Measurements from ENCODE around the gene TREML4. TPM values are rescaled to one million over a fixed set of nuclear protein-coding genes. Genes with fewer than 3 reads are reported as not detected.

The TREML4 gene
- total and polyA plus RNA-seq, 2 of the 4 experiments (the other 2 are of a cell fraction), result not detected

- Histone ChIP-seq H2BK20ac (ENCODE audit: low read depth, low read length) (no peak overlapping the region), H3K56ac (ENCODE audit: extremely low read depth, insufficient read depth, low read length) (no peak overlapping the region), H2AFZ (replicated peaks; ENCODE audit: low read length, poor library complexity) (no peak overlapping the region), H3K4ac (ENCODE audit: low read depth, low read length) (no peak overlapping the region), H2AK9ac (replicated peaks; ENCODE audit: low read depth, low read length, poor library complexity) (no peak overlapping the region), H2AK5ac (ENCODE audit: low read depth, low read length) (no peak overlapping the region), H3K23ac (ENCODE audit: low read depth, low read length) (no peak overlapping the region), H4K91ac (ENCODE audit: insufficient read depth, low read depth, low read length) (no peak overlapping the region), H3K9ac (ENCODE audit: low read depth, low read length) (no peak overlapping the region), H3K36me3 (ENCODE audit: control insufficient read depth, insufficient read depth, low read length) (no peaks in the 10 kb centered on the region), H4K20me1 (ENCODE audit: insufficient read depth, low read length) (no peaks in the 10 kb centered on the region), H3K18ac (ENCODE audit: low read depth, low read length) (no peak overlapping the region), H2BK15ac (ENCODE audit: low read depth, low read length) (no peak overlapping the region), H3K4me2 (ENCODE audit: low read depth, low read length) (no peak overlapping the region), H3K9me3 (ENCODE audit: control insufficient read depth, insufficient read depth, low read length) (no peaks in the 10 kb centered on the region), H2BK120ac (ENCODE audit: low read depth, low read length) (no peak overlapping the region), H4K5ac (ENCODE audit: low read depth, low read length) (no peak overlapping the region), H3K27ac (ENCODE audit: insufficient read depth, low read length) (no peak overlapping the region), H3K9me1 (ENCODE audit: insufficient read depth, low read length) (no peaks in the 10 kb centered on the region), H4K8ac (ENCODE audit: low read depth in 2 of 2, low read length in 2 of 2) (no peak overlapping the region), H3K4me1 (ENCODE audit: control insufficient read depth, insufficient read depth, low read length) (no peaks in the 10 kb centered on the region), H2BK5ac (ENCODE audit: low read depth, low read length, poor library complexity, severe bottlenecking) (no peak overlapping the region), H3K14ac (replicated peaks; ENCODE audit: low read depth, low read length) (no peak overlapping the region), H3K27me3 (ENCODE audit: control insufficient read depth, insufficient read depth, low read length) (no peaks in the 10 kb centered on the region; the same call in 1 of the 2 replicates), H3K4me3 (ENCODE audit: insufficient read depth, low read depth, low read length) (no peak overlapping the region), H3K79me1 (ENCODE audit: low read depth in 1 of 2, low read length in 2 of 2) (no peaks in the 10 kb centered on the region)
- intact Hi-C loops (cut with micrococcal nuclease), result no loop called here
- no peak for TF ChIP-seq SMC3 (IDR thresholded peaks at IDR 0.05; ENCODE audit: low read depth, low read length)
- TF ChIP-seq, protein P1, sequence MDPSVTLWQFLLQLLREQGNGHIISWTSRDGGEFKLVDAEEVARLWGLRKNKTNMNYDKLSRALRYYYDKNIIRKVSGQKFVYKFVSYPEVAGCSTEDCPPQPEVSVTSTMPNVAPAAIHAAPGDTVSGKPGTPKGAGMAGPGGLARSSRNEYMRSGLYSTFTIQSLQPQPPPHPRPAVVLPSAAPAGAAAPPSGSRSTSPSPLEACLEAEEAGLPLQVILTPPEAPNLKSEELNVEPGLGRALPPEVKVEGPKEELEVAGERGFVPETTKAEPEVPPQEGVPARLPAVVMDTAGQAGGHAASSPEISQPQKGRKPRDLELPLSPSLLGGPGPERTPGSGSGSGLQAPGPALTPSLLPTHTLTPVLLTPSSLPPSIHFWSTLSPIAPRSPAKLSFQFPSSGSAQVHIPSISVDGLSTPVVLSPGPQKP (IDR thresholded peaks at IDR 0.05; ENCODE audit: borderline replicate concordance, low read depth, low read length), result no peak
- no peak for TF ChIP-seq POLR2A (IDR thresholded peaks at IDR 0.05; ENCODE audit: low read depth, low read length)
- no peak; the same call in 1 of the 2 replicates for TF ChIP-seq USF2 (IDR thresholded peaks at IDR 0.05; ENCODE audit: low read depth, low read length)
- no peak for TF ChIP-seq MAFK (IDR thresholded peaks at IDR 0.05; ENCODE audit: low read depth, low read length)
- TF ChIP-seq CHD1 (IDR thresholded peaks at IDR 0.05; ENCODE audit: low read depth, low read length), result no peak
- no peak for TF ChIP-seq CEBPB (IDR thresholded peaks at IDR 0.05; ENCODE audit: low read depth, low read length)
- no peak for TF ChIP-seq FOS (IDR thresholded peaks at IDR 0.05; ENCODE audit: low read depth, low read length)
- TF ChIP-seq MAZ (IDR thresholded peaks at IDR 0.05; ENCODE audit: borderline replicate concordance, low read depth, low read length), result no peak
- no peak for TF ChIP-seq BHLHE40 (IDR thresholded peaks at IDR 0.05; ENCODE audit: low read depth, low read length)
- no peak for TF ChIP-seq NFE2L2 (IDR thresholded peaks at IDR 0.05; ENCODE audit: low read depth, low read length)
- no peak for TF ChIP-seq RAD21 (IDR thresholded peaks at IDR 0.05; ENCODE audit: low read length)
- TF ChIP-seq RFX5 (IDR thresholded peaks at IDR 0.05; ENCODE audit: low read depth, low read length), result no peak
- TF ChIP-seq RCOR1 (IDR thresholded peaks at IDR 0.05; ENCODE audit: insufficient replicate concordance, low read length), result no peak
- TF ChIP-seq CTCF (conservative IDR thresholded peaks at IDR 0.05; ENCODE audit: low read depth, low read length), result no peak
- no peak for TF ChIP-seq MXI1 (IDR thresholded peaks at IDR 0.05; ENCODE audit: borderline replicate concordance, low read depth, low read length)
- CTCF ChIA-PET, result no interaction called here
- DNase-seq (no peak), ATAC-seq (ENCODE audit: low read depth) (no peak)
- in situ Hi-C loops (cut with MboI; ENCODE audit: low sequenced_read_pairs), result no loop called here
- POLR2A ChIA-PET (ENCODE audit: unreplicated experiment), result no interaction called here
- BruUV-seq (replicated peaks), result no TSS peak
- dilution Hi-C loops (cut with HindIII; ENCODE audit: low sequenced_read_pairs, unreplicated experiment), result no loop called here
- no CpG with 5 or more reads among the region's 3 CpGs for WGBS, 2 experiments (ENCODE audit: extremely low coverage in 2 of 2, insufficient read length in 1 of 2)
Measured at GRCh38 chr6:41283600-41283999, 55.5 kb downstream of the TREML4 start.
